NCI-H128 (cell line): ENCODE data around the gene MTHFD1L.
"Not testable (repeated sequence)": the region's sequence is repeated elsewhere in the genome, so short reads cannot be mapped to it uniquely, and the experiment has no call there.

Experiments used
- DNase-seq: peaks from one replicate; lab custom pipeline; 2025; ENCODE audit not compliant: unreplicated experiment; lab: John Stamatoyannopoulos, UW

The MTHFD1L gene

GRCh38 chr6:150865406-150866146 is at the start of gene MTHFD1L:
Gene MTHFD1L (plus strand): TSS chr6:150865702. CDS start chr6:150865823, 121 bp downstream.
- DNase-seq, result no peak

- not testable (repeated sequence) for DNase-seq
Measured at GRCh38 chr6:150816554-150816953, 48.9 kb upstream of the MTHFD1L start.

GRCh38 chr6:150822932-150823331 is 42.6 kb upstream of the MTHFD1L start:
- DNase-seq, result no peak

- DNase-seq, result no peak
Measured at GRCh38 chr6:150826788-150827187, 38.7 kb upstream of the MTHFD1L start.

- DNase-seq, result not testable (repeated sequence)
Measured at GRCh38 chr6:150828107-150828506, 37.4 kb upstream of the MTHFD1L start.

GRCh38 chr6:150830439-150831165 is 34.9 kb upstream of the MTHFD1L start:
- DNase-seq, result no peak

GRCh38 chr6:150831577-150831976 is 33.9 kb upstream of the MTHFD1L start:
- DNase-seq, result no peak

- no peak for DNase-seq
Measured at GRCh38 chr6:150835620-150836019, 29.9 kb upstream of the MTHFD1L start.

GRCh38 chr6:150840185-150840584 is 25.3 kb upstream of the MTHFD1L start:
- no peak for DNase-seq

DNA sequence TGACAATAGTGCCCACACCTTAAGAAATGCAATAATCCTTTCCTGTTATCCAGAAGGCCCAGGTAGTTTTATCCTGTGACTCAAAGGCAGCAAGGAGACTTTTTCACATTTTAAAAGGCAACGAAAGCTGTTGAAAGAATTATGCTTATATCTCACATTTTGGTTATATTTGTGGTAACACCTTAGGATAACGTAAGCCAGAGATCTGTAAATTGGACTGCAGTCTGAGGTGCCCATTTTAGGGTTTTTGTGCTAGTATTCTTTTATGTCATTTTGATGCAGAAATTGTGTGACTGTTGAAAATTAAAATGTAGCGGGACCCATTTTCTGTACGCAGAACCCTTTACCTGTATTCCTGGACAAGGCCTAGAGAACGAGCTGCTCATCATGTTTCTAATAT is 24.3 kb upstream of the MTHFD1L start:
- DNase-seq, result no peak

GRCh38 chr6:150841697-150842096 is 23.8 kb upstream of the MTHFD1L start:
- DNase-seq, result no peak

- no peak for DNase-seq
Measured at GRCh38 chr6:150844371-150844770, 21.1 kb upstream of the MTHFD1L start.

GRCh38 chr6:150846641-150847040 is 18.9 kb upstream of the MTHFD1L start:
- DNase-seq, result no peak

DNA sequence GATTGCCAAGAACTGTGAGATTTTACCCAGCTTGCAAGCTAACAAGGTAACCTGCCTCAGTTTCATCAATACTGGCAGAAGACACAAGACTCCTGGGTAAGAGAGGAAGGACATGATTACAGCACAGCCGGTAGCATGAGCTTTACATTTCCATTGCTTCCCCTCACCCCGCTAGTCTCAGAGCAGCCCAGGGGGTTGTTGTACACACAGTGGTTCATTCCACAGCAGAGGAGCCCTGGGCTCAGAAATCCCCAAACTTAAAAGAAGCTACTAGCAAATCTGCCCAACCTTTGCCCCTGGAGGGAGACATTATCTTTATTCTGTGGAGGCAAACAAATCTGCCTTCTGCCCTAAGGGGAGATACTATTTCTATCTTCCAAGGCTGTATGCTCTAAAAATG is 17.1 kb upstream of the MTHFD1L start:
- no peak for DNase-seq

DNA sequence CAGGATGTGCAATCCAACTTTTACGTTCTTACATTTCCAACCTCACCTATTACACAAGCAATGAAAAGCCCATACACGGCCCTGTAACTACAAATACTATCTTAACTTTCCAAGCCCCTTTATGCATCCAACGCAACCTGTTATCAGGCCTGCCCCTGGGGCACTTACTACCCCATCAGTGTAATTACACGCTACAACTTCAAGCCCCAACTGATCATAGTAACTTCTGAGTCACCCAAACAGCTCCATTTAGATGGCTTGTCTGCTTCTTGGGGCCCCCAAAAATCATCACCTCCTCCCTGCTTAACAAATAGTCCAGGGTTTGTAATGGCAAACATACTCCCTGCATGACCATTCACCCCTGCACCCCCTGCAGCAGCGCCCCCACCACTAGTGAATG is 11.1 kb upstream of the MTHFD1L start:
- not testable (repeated sequence) for DNase-seq

DNA sequence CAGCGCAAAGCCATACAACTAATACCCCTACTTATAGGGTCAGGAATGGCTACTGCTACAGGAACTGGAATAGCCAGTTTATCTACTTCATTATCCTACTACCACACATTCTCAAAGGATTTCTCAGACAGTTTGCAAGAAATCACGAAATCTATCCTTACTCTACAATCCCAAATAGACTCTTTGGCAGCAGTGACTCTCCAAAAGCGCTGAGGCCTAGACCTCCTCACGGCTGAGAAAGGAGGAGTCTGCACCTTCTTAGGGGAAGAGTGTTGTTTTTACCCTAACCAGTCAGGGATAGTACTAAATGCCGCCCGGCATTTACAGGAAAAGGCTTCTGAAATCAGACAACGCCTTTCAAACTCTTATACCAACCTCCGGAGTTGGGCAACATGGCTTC is 10.3 kb upstream of the MTHFD1L start:
- DNase-seq, result not testable (repeated sequence)

GRCh38 chr6:150857062-150857944 is 8.2 kb upstream of the MTHFD1L start:
- DNase-seq, result no peak

- DNase-seq, result no peak
Measured at GRCh38 chr6:150857945-150858308, 7.6 kb upstream of the MTHFD1L start.

GRCh38 chr6:150861448-150862168 is 3.9 kb upstream of the MTHFD1L start:
- not testable (repeated sequence) for DNase-seq

GRCh38 chr6:150863213-150863928 is 2.1 kb upstream of the MTHFD1L start:
- DNase-seq, result no peak
